BE2C (cell line): Measurements from ENCODE around the gene TMEM163.

Experiments used
- DNase-seq: peaks from one replicate; pipeline ENCODE4 v3.0.0-alpha.2; 2020
- H3K27me3 ChIP-seq: fragments of 250-450 bp; sonication (Bioruptor Pico); 2 replicates; pipeline ENCODE4 v1.5.1; 2020; ENCODE audit warnings: mild to moderate bottlenecking
- H3K36me3 ChIP-seq: fragments of 250-450 bp; sonication (Bioruptor Pico); 2 replicates; pipeline ENCODE4 v1.5.1; 2020; ENCODE audit warnings: mild to moderate bottlenecking
- H3K4me1 ChIP-seq: fragments of 250-450 bp; sonication (Bioruptor Pico); 2 replicates; pipeline ENCODE4 v1.5.1; 2020
- H3K4me3 ChIP-seq: 2 replicates; pipeline ENCODE4 v1.5.1; 2011; ENCODE audit warnings: low read depth, low read length
- H3K9me3 ChIP-seq: fragments of 250-450 bp; sonication (Bioruptor Pico); 2 replicates; pipeline ENCODE4 v1.5.1; 2020
- CTCF ChIP-seq: IDR thresholded peaks from 2 replicates; pipeline ENCODE4 v1.5.1; 2012; ENCODE audit warnings: mild to moderate bottlenecking, low read depth, low read length

TMEM163 gene

DNA sequence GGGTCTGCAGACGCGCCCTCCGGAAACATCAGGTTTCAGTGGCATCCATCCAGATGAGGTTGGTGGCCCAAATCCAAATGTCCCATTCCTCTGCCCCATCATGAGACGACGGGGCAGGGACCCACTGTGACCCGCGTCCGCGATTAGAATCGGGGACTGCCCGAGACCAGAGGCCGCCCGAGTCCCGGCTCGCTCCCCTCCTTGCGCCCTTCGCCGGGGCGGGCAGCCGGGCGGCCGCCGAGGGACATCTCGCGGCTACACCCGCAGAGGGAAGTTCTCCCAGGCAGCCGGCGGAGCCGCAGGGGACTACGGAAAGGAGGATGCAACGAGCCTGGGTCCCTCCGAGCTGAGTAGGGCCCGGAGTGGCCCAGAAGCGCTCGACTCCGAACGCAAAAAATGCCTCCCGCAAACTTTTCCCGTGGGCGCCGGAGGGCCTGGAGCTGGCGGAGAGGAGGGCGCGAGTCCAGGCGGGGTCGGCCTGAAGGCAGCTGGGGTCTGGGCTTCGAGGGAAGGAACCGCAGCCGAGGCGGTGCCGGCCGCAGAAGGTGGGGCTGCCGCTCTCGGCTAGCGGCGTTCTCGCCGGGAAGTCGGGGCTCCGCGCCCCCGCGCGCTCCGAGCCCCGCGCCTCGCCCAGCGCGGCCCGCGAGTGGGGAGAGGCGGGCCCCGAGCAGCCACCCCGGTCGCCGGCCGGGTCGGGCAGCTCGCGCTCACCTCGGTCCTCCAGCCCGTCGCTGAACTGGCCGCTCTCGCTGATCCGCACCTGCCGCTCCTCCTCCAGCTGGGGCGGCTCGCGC lies 580 bp downstream of the TMEM163 start:
- Histone ChIP-seq H3K4me1 (no peaks in the 10 kb centered on the region), H3K36me3 (no peaks in the 10 kb centered on the region), H3K27me3 (peaks cover 31% of the 10 kb centered on the region), H3K4me3 (no peak overlapping the region), H3K9me3 (no peaks in the 10 kb centered on the region)
- no peak for TF ChIP-seq CTCF
- no peak for DNase-seq

- H3K27me3 ChIP-seq = peaks cover 31% of the 10 kb centered on the region
- TF ChIP-seq CTCF = no peak
- H3K4me3 ChIP-seq = no peak overlapping the region
- DNase-seq = no peak
- H3K36me3 ChIP-seq = no peaks in the 10 kb centered on the region
- no peaks in the 10 kb centered on the region for H3K4me1 ChIP-seq
- H3K9me3 ChIP-seq = no peaks in the 10 kb centered on the region
Measured at GRCh38 chr2:134717286-134718022, 1.3 kb downstream of the TMEM163 start.

DNA sequence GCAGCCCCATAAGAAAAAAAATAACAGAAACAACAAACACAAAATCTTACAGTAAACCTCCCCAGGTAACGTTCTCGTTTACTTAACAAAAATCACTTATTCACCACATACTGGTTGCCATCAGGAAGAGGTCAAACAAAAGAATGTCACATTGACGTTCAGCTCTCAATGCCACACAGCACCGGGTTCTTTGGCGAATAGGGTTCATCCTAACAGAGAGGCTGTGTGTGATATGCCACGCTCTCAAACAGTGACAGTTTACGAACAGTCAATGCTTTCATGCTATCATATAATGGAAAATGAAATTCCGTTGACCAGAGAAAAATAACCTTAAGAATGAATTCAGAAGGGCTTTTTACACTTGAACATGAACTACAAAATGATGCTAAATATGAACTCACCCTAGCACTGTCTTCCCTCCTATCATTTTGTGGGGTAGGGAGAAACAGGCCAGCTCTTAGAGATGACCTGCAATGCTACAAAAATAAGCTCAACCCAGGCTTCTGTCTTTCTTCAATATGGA lies 2.0 kb downstream of the TMEM163 start:
- H3K9me3 ChIP-seq = no peaks in the 10 kb centered on the region
- DNase-seq = no peak
- H3K4me3 ChIP-seq = no peak overlapping the region
- H3K36me3 ChIP-seq = no peaks in the 10 kb centered on the region
- no peak for TF ChIP-seq CTCF
- H3K4me1 ChIP-seq = no peaks in the 10 kb centered on the region
- H3K27me3 ChIP-seq = peaks cover 31% of the 10 kb centered on the region

DNA sequence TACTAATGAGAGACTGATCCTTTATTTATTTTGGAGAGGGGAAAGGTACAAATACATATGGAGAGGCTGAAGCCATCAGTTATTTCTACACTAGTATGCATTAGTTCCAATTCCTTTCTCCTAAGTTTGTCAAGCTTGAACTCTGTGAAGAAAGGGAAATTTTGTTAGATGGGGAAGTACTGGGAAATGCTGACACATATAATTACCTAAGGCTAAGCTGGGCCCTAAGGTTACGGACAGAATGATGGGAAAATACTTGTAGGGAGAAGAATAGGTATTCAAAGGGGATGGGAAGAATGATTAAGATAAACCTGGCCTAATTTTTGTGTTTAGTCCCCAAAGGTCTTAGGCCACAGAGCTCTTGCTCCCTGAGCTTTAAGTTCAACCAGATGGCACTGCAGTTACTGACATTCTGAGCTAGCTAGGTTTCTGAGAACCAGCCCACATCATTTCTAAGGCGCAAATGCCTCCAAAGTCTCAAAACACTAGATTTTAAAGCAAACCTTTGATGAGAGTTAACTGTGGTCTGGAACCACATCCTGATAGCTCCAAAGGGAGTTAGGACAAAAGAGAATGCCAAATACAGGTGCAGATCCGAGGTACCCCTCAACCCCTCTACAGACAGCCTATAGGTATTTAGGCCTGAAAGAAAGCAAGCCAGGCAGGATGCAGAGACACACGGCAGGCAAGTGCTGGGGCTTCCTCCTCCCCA lies 2.7 kb downstream of the TMEM163 start:
- Histone ChIP-seq H3K4me3 (no peak overlapping the region), H3K27me3 (peaks cover 31% of the 10 kb centered on the region), H3K9me3 (no peaks in the 10 kb centered on the region), H3K4me1 (no peaks in the 10 kb centered on the region), H3K36me3 (no peaks in the 10 kb centered on the region)
- DNase-seq = no peak
- TF ChIP-seq CTCF = no peak

- TF ChIP-seq CTCF = no peak
- DNase-seq = no peak
- Histone ChIP-seq H3K36me3 (no peaks in the 10 kb centered on the region), H3K27me3 (peaks cover 22% of the 10 kb centered on the region), H3K4me1 (no peaks in the 10 kb centered on the region), H3K4me3 (no peak overlapping the region), H3K9me3 (no peaks in the 10 kb centered on the region)
Measured at GRCh38 chr2:134714228-134714627, 4.6 kb downstream of the TMEM163 start.
